Prostate gland (tissue), 2 donors: ENCODE measurements around the gene UNC13D. TPM values are rescaled to one million over a fixed set of nuclear protein-coding genes. Genes with fewer than 3 reads are reported as not detected.

Experiments used
- DNase-seq: peaks from one replicate; pipeline ENCODE4 v3.0.0-alpha.2; 2019; ENCODE audit warnings: low spot score
- H3K27ac ChIP-seq, 2 donors: fragments of 200-600 bp; sonication (generic); 2 replicates each; pipeline ENCODE4 v1.5.1; 2017 to 2019
- H3K27me3 ChIP-seq: fragments of 200-600 bp; sonication (generic); replicated peaks from 2 replicates; pipeline ENCODE4 v1.5.1; 2019; ENCODE audit not compliant: insufficient read depth
- H3K36me3 ChIP-seq, 2 donors: fragments of 200-600 bp; sonication (generic); 1 replicate in 1 of 2; 2 replicates in 1 of 2; pipeline versions ENCODE4 v1.5.1 to v1.8.1; 2017 to 2019
- H3K4me1 ChIP-seq: fragments of 200-600 bp; sonication (generic); replicated peaks from 2 replicates; pipeline ENCODE4 v1.5.1; 2019
- H3K4me3 ChIP-seq, 2 donors: fragments of 200-600 bp; sonication (generic); 2 replicates each; pipeline ENCODE4 v1.5.1; 2017 to 2019
- H3K9me3 ChIP-seq: fragments of 200-600 bp; sonication (generic); 2 replicates; pipeline ENCODE4 v1.5.1; 2017
- POLR2A ChIP-seq: fragments of 450-650 bp; IDR thresholded peaks from one replicate; pipeline ENCODE4 v1.6.1; 2016; ENCODE audit warnings: antibody characterized with exemption, mild to moderate bottlenecking
- POLR2AphosphoS5 ChIP-seq: sonication (generic); formaldehyde crosslinking; IDR thresholded peaks from one replicate; pipeline ENCODE4 v1.6.1; 2017; ENCODE audit warnings: antibody characterized with exemption
- WGBS: methylation state at CpG from one replicate; pipeline ENCODE4 v1.1.5; 2018; 5-methylcytosine and 5-hydroxymethylcytosine counted together
- intact Hi-C: fragments of 100-400 bp; cut with DNase I; formaldehyde crosslinking; loops from one replicate; pipeline ENCODE4 v1.14.2; 2022
- total RNA-seq, 2 donors: library from RNA; depleted of rRNA; stranded (reverse); fragments of >200 nt; gene quantifications; one replicate each; pipeline ENCODE4 v1.1.0, GENCODE V29; 2016
- TF ChIP-seq, protein P1 (sequence below), 4 experiments: fragments of 200-600 bp in 2 of 4; fragments of 450-650 bp in 2 of 4; sonication (generic) in 2 of 4; IDR thresholded peaks; 1 replicate in 3 of 4; 2 replicates in 1 of 4; pipeline ENCODE4 v1.5.1; 2016 to 2019; ENCODE audit warnings: antibody characterized with exemption in 4 of 4, mild to moderate bottlenecking in 2 of 4, moderate library complexity in 2 of 4

The UNC13D gene
- total RNA-seq, 2 donors from 2014 or later = 2.9 to 16.2 TPM

DNA sequence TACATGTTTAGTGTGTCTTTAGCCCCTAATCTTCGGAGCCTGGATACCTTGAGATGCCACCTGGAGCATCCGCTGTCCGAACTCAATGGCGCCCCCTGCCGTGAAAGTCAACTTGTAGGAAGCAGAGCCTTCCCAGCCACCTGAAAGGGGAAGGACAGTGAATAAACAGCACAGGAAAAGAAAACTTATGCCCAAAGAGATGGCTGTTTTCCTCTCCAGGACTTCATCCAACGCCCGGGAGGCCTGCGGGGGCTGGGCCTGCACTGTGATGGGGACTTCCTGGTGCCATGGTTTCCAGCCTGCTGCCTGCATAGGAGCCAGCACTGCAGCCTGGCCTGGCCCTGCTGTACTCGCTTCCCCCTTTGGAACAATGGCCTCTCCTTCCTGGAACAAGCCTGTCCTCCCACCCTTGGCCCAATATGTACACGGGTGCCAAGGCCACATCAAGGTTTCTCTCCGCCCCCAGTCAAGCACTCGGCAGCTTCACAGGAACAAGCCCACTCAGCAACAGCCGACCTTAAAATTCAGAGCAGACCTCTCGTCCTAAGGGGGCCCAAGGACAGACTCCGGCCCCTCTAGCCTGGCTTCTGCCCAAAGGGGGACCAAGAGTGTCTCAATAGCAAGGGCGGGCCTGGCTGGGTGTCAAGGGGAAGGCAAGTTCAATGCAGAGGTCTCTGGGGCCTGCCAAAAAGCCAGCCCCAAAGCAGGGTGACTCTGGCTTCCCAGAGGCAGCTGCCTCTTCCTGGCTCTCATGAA, 4.5 kb upstream of the UNC13D start:
- TF ChIP-seq POLR2AphosphoS5 (peak; percentile 55), POLR2A (no peak)
- TF ChIP-seq, protein P1, sequence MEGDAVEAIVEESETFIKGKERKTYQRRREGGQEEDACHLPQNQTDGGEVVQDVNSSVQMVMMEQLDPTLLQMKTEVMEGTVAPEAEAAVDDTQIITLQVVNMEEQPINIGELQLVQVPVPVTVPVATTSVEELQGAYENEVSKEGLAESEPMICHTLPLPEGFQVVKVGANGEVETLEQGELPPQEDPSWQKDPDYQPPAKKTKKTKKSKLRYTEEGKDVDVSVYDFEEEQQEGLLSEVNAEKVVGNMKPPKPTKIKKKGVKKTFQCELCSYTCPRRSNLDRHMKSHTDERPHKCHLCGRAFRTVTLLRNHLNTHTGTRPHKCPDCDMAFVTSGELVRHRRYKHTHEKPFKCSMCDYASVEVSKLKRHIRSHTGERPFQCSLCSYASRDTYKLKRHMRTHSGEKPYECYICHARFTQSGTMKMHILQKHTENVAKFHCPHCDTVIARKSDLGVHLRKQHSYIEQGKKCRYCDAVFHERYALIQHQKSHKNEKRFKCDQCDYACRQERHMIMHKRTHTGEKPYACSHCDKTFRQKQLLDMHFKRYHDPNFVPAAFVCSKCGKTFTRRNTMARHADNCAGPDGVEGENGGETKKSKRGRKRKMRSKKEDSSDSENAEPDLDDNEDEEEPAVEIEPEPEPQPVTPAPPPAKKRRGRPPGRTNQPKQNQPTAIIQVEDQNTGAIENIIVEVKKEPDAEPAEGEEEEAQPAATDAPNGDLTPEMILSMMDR (IDR thresholded peaks at IDR 0.05) = peak; percentile 54 to 74 (median 68)
- Histone ChIP-seq H3K36me3 (peaks cover 33 to 40% of the 10 kb centered on the region in 2 donors), H3K27me3 (no peaks in the 10 kb centered on the region), H3K27ac (peak overlapping the region; percentile 3 to 50), H3K4me3 (no peak overlapping the region), H3K9me3 (no peaks in the 10 kb centered on the region), H3K4me1 (peaks cover 24% of the 10 kb centered on the region)
- peak; percentile 80 for DNase-seq
- intact Hi-C loops = no loop called here
- WGBS = 43% methylated on average over 16 of the region's 16 CpGs

DNA sequence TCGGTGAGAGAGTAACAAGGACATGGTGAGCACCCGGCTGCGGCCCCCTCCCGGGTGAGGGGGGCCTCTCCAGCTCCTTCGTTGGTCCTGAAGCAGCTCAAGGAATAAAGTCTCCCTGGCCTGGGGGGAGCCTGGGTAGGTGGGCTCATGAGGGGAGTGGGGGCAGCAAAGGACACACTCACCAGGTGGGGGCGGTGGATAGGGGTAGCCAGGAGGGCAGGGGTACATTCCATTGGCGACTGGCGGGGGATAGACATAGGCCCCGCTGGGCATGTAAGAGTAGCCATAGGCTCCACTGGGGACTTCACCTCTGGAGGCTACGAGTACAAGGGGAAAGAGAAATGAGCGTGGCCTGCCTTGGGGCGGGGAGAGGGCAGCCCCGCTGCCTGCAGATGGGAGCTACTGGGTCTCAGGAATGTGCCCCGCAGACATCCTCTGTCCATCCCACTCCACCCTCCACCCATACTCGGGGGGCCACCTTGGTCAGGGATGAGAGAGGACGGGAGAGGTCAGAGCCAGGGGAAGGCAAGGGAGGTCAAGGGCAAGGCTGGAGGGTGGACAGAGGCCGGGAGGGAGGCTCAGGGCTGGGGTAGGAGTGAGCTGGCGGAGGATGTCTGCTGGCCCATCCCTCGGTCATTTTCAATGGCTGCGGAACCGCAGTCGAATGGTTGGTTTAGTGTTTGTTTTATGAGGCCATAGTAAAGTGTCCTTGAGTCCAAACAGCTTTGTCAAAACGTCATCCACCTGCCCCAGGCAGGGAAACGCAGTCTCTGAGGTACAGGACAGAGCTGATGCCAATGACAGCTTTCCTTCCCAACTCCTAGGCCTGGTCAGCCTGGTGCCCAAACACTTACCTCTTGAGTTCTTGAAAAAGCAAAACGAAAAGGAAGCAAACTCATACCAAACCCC, 3.7 kb upstream of the UNC13D start:
- no peak for DNase-seq
- Histone ChIP-seq H3K4me1 (peaks cover 16% of the 10 kb centered on the region), H3K27ac (peak overlapping the region; percentile 3 to 50), H3K27me3 (no peaks in the 10 kb centered on the region), H3K4me3 (no peak overlapping the region), H3K36me3 (peaks cover 33 to 40% of the 10 kb centered on the region in 2 donors), H3K9me3 (no peaks in the 10 kb centered on the region)
- intact Hi-C loops = no loop called here
- TF ChIP-seq POLR2AphosphoS5 (no peak), POLR2A (no peak)
- TF ChIP-seq, protein P1 (IDR thresholded peaks at IDR 0.05) = no peak
- 86% methylated on average over 25 of the region's 25 CpGs for WGBS

DNA sequence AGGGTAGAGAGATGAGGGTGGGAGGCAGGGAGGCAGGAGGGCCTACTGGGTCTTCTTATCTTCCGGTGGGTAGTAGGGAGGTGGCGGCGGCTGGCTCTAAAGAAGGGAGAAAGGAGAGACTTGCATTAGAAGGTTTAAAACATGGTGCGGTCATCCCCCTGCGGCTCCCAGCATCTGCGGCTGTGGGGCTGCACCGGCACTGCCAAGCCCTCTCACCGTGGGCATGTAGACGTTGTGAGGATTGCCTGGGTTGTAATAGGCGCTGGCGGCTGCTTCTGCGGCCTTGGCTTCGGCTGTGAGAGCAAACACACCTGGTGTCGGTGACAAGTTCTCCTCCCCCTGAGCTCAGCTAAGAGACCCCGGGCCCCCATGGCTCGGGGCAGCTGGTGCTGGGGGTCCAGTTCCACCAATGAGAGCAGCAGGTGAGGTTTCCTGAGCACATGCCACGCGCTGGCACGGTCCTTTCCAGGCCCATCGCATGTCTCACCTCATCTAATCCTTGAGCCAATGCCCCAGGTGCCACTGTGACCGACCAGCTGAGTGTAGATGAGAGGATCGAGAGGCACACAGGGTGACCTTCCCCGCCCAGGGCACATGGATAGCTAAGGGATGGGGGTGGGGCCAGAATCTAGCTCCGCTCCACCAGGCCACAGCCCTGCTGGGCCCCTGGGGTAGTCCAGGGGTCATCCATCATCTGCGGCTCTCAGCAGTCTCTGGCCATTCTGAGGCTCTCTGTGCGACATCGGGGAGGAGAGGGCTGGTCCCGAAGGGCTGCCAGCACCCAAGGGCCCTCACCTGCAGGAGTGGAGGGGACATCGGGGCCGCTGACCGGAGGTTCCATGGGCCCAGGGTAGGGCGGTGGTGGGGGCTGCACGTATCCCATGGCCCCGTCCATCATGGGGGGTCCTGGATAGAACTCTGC, 2.7 kb upstream of the UNC13D start:
- Histone ChIP-seq H3K27ac (peak overlapping the region in 1 of 2 donors; percentile 84), H3K27me3 (no peaks in the 10 kb centered on the region), H3K36me3 (peaks cover 33 to 40% of the 10 kb centered on the region in 2 donors), H3K4me1 (peaks cover 16% of the 10 kb centered on the region), H3K9me3 (no peaks in the 10 kb centered on the region), H3K4me3 (no peak overlapping the region)
- 77% methylated on average over 31 of the region's 34 CpGs for WGBS
- no peak for DNase-seq
- intact Hi-C loops = no loop called here
- TF ChIP-seq POLR2AphosphoS5 = no peak
- no peak for TF ChIP-seq POLR2A
- TF ChIP-seq, protein P1 (IDR thresholded peaks at IDR 0.05) = no peak

DNA sequence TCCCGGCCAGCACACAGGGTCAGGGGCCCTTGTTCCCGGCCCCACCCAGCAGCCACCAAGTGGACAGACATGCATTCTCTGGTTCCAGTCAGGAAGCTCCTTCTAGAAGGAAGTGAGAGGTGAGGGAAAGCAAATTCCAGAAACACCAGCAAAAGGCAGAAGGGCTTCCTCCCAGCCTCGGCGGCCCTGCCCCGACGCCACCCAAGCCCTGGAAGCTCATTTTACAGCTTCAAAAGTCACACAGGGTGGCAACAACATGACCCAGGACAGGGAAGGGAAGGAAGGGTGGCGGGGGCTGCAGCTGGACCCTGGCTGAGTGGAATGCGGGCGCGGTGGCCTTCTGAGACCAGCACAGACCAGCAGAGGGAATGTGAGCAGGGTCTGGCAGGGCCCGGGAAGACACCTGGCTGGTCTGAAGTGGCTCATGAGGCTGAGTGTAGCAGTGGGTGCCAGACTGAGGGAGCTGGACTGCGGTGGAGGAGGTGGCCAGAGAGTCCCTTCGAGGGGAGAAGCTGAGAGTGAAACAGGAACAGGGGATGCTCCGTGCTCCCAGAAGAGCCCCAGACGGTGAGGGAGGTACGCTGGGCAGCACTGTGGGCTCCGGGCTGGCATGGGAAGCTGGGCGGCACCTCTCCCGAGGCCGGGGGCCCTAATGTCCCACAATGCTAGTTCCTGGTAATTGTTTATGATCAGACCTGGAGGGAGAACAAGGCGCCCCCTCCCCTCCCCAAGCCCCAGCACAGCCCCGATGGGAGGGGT, 1.9 kb upstream of the UNC13D start:
- peaks cover 16% of the 10 kb centered on the region for H3K4me1 ChIP-seq
- peak overlapping the region; percentile 84 to 86 for H3K27ac ChIP-seq
- no peak for DNase-seq
- no peaks in the 10 kb centered on the region for H3K9me3 ChIP-seq
- intact Hi-C loops = no loop called here
- TF ChIP-seq, protein P1 (IDR thresholded peaks at IDR 0.05) = no peak
- TF ChIP-seq POLR2AphosphoS5 (no peak), POLR2A (no peak)
- 71% methylated on average over 22 of the region's 22 CpGs for WGBS
- no peaks in the 10 kb centered on the region for H3K27me3 ChIP-seq
- H3K36me3 ChIP-seq = peaks cover 31 to 40% of the 10 kb centered on the region in 2 donors
- H3K4me3 ChIP-seq = no peak overlapping the region
